HG03439 (cell line): ENCODE data around the gene GNG4.
"Not testable (repeated sequence)": the region's sequence is repeated elsewhere in the genome, so short reads cannot be mapped to it uniquely, and the experiment has no call there.

Experiments used
- ATAC-seq: cut with Tn5 transposase; IDR thresholded peaks from one replicate; pipeline ENCODE4 v1.9.1; 2021; ENCODE audit warnings: mild to moderate bottlenecking, moderate library complexity; ENCODE audit not compliant: unreplicated experiment

The GNG4 gene

GRCh38 chr1:235588156-235588555 is 61.4 kb downstream of the GNG4 start:
- no peak for ATAC-seq

- no peak for ATAC-seq
These were observed 62.6 kb downstream of the GNG4 start for GRCh38 chr1:235586992-235587391.

GRCh38 chr1:235586413-235586812 is 63.2 kb downstream of the GNG4 start:
- ATAC-seq = no peak

- no peak for ATAC-seq
These were observed 64.6 kb downstream of the GNG4 start for GRCh38 chr1:235584973-235585372.

GRCh38 chr1:235583511-235584001 is 66.0 kb downstream of the GNG4 start:
- no peak for ATAC-seq

GRCh38 chr1:235582130-235582529 is 67.5 kb downstream of the GNG4 start:
- ATAC-seq = no peak

DNA sequence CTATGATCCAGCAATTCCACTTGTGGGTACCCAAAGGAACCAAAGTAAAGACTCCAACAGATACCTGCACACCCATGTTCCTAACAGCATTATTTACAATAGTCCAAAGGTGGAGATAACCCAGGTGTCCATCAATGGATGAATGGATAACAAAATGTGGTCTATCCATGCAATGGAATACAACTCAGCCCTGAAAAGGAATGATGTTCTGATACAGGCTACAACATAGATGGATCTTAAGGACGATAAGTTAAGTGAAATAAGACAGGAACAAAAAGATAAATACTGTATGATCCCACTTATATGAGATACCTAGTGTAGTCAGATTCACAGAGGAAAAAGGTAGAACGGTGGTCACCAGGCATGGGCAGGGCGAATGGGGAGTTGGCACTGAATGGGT is 69.7 kb downstream of the GNG4 start:
- ATAC-seq = no peak

- ATAC-seq = no peak
These were observed 74.0 kb downstream of the GNG4 start for GRCh38 chr1:235575597-235575996.

DNA sequence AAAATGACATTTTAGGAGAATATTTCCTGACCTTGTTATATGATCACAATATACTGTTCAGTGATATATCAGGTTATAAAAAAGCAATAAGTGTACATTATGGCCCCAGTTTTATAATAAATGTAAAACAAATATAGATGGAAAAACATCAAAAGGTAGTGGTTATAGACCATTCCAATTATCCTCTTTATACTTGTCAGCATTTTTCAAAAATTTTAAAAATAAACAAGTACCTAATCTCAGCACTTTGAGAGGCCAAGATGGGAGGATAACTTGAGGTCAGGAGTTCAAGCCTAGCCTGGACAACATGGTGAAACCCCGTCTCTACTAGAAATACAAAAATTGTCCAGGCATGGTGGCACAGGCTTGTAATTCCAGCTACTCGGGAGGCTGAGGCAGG is 75.7 kb downstream of the GNG4 start:
- no peak for ATAC-seq

- not testable (repeated sequence) for ATAC-seq
These were observed 76.6 kb downstream of the GNG4 start for GRCh38 chr1:235572971-235573370.

- ATAC-seq = no peak
These were observed 78.1 kb downstream of the GNG4 start for GRCh38 chr1:235571482-235571881.

DNA sequence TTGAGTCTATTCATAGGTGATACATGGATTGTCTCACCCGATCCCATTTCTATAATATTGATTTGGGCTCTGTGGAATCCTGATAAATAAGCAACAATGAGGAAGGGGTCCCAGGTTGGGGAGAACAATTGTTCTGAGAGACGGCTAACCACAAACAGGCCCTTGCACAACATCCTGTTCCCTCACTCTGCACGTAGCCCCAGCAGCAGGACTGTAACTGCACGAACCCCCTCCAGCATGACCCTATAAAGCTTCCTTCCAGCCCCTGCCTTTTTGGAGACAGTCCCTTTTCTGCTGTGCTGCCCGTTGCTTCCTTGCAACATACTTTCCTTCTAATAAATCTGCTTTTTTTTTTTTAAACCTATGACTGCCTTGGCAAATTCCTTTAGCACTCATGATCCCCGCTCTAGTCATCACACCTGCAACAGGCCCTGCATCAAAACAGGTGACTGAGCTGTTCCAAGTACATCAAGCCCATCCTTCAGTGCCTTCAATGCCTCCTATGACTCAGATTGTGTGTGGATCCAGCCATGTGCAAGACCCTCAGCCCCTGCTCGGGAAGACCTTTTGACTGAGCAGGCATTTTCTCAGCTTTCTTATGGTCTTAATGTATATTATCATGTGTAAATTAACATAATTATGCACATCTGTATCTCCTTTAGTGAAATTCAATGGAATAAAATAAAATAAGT is 81.6 kb downstream of the GNG4 start:
- ATAC-seq = no peak

DNA sequence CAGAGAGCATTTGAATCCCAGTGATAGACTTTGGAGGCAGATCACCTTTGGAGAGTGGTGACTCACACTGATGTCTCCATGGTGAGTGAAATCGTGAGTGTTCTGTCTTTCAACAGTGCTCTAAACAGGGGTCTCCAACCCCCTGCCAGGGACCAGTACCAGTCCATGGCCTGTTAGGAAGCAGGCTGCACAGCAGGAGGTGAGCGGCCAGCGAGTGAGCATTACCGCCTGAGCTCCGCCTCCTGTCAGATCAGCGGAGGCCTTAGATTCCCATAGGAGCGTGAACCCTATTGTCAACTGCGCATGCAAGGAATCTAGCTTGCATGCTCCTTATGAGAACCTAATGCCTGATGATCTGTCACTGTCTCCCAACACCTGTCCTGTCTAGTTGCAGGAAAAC is 83.5 kb downstream of the GNG4 start:
- no peak for ATAC-seq

GRCh38 chr1:235563513-235564061 is 86.0 kb downstream of the GNG4 start:
- ATAC-seq = no peak

DNA sequence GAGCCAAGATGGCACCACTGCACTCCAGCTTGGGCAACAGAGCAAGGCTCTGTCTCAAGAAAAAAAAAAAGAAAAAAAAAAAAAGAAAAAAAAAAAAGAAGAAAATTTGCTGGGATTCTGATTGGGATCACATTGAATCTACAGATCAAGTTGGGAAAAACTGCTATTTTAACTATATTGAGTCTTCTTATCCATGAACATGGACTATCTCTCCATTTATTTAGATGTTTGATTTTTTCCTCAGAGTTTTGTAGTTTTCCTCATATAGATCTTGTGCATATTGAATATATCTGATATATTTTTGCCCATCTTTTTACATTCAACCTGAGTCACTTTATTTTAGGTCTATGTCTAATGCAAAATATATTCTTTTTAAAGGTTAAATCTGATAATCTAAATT is 87.0 kb downstream of the GNG4 start:
- ATAC-seq = no peak

DNA sequence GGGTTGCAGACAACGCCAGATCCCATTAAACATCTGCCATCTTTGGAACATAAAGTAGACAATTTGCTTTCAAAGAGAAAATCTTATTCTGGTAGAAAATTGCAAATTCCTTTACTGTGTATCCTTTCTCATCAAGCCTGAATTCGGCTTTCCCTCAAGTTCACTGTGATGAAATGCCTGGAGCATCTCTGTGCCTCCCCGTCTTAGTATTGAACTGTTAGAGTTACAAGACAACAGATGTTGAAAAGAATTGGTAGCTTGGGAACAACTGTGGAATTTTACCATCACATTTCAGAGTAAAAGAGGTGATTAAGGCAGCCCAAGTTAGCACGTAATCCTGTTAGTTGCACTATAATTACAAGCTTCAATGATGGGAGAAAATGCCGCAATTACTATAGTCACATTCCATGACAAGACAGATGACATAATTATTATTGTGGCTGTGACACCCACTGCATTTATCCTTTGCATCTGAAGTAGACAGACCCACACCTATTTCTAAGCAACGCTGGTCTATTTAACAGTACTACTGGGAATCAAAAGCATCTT is 90.9 kb downstream of the GNG4 start:
- no peak for ATAC-seq

DNA sequence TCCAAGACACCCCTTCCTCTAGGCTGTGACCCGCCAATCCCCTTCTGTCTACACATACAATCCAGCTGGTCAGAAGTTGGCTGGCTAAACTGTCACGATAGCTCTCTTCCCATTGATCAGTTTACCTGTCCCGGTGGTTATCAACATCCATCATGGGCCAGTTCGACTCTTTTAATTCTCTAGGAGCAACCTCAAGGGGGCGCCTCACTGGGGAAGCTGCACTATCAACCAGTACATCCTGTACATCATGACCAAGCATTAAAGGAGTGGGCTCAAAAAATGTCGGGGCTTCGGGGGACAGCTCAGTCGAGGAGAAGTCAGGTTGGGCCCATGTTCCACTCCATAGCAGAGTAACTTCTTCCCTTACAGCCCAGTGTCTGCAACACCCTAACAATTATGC is 92.1 kb downstream of the GNG4 start:
- no peak for ATAC-seq

DNA sequence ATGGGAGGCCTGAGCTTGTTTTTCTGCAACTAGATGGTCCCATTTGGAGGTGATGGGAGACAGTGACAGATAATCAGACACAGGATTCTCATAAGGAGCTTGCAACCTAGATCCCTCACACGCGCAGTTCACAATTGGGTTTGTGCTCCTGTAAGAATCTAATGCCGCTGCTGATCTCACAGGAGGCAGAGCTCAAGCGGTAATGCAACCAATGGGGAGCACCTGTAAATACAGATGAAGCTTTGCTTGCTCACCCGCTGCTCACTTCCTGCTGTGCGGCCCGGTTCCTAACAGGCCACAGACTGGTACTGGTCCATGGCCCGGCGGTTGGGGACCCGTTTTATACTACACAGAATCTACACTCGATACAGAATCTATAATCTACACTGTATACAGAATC is 92.8 kb downstream of the GNG4 start:
- no peak for ATAC-seq

DNA sequence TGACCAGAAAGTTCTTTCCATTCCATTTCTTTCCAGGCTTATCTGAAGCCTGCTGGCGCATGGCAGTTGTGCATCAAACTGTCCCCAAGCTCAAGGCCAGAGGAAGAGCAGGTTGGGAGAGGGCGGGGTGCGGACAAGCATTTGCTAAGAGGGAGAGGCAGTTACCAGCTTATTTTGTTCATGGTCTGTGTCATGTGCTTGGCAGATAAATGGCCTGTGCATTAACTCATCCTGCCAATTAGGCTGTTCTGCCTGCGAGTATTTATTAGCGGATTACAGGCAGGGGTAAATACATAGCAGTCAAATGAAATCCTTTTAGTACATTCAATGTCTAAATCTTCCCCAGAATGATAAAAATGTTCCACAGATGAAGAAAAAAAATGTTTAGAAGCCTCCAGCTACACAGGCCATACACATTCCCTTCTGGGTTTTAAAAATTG is 96.5 kb downstream of the GNG4 start:
- no peak for ATAC-seq

DNA sequence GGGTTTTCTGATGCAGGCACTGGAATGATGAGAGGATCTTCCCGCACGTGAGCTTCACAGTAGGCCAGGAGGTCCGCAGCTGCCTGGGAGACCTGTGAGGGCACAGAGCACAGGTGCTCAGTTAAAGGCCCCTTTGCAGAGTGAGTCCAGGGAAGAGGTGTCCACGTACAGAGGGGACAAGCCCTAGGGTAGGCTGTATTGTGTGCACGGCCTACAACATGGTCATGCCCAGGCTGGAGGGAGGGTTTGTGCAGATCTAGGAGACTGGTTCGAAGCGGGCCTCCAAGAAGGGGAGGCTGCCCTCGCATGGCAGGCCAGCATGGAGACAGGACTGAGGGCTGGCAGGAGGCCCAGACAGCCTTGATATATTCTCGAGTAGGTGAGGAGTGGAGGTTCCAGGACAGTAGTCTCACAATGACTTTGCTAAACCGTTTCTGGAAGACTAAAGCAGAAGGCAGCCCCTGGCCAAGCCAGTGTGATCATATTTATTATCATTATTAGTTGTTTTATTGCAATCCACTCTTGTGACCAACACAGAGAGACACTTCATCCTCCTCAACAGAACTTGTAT is 97.4 kb downstream of the GNG4 start:
- ATAC-seq = no peak

DNA sequence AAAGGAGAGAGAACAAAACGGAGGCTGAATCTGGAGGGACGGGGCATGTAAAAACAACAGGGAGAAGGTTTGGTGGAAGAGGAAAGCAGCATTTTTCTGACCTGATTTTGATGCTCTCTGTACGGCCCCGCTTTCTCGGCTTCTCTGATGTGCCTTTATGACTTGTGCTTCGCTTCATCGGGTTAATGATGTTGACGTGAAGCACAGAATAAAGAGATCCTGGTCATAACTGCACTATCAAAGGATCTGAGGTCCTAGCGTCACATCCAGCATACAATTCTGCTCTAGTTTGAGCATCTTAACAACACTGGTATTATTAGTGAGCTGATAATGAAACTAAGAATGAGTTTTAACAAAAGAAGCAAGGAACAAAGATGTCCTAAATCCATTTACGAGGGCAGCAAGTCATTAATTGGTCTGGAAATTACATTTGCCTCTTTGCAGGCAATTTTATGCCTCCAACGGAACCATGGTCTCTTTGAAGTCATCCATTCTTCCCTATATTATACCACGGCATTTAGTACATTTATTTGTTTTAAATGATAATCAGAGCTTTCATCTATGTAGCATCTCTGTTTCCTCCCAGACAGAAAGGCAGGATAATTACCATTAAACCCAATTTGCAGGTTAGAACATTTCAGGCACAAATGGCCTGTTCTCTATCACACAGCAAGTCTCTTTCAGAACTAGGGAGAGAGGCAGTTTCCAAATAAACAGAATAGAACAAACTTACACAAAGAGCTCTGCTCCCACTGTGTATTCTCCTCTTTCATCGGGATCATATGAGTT is 100.0 kb downstream of the GNG4 start:
- ATAC-seq = no peak
